Measurements from ENCODE around the gene PEAR1. TPM values are rescaled to one million over a fixed set of nuclear protein-coding genes. Genes with fewer than 3 reads are reported as not detected.

The PEAR1 gene
- polyA plus RNA-seq, 1 of the 3 experiments (the other 2 are of a cell fraction) = 1.2 TPM

GRCh38 chr1:156929596-156930238 lies 36.2 kb downstream of the PEAR1 start:
- WGBS (ENCODE audit: low lambda C conversion rate) = 96% methylated on average over 6 of the region's 6 CpGs
- Histone ChIP-seq H3F3A (replicated peaks; ENCODE audit: insufficient read depth) (peaks cover 15% of the 10 kb centered on the region), H2AFZ (ENCODE audit: low read depth) (no peak overlapping the region), H3K36me3 (replicated peaks in 1 of 2; ENCODE audit: control insufficient read depth in 1 of 2, insufficient read depth in 2 of 2, low read length in 1 of 2) (peaks cover 0 to 7% of the 10 kb centered on the region in 2 experiments), H3K27me3 (ENCODE audit: insufficient read depth) (no peaks in the 10 kb centered on the region), H3K9ac (no peak overlapping the region), H3K4me1 (ENCODE audit: control insufficient read depth in 1 of 2, insufficient read depth in 2 of 2, low read depth in 1 of 2, low read length in 1 of 2) (peaks cover 5 to 23% of the 10 kb centered on the region in 2 experiments; a peak in 2 of 4 replicates), H4K20me1 (ENCODE audit: insufficient read depth) (no peaks in the 10 kb centered on the region), H3K79me2 (ENCODE audit: insufficient read depth) (no peaks in the 10 kb centered on the region), H3K4me3 (ENCODE audit: low read depth in 2 of 2, low read length in 1 of 2) (no peak overlapping the region), H3K27ac (ENCODE audit: low read depth in 2 of 2, low read length in 1 of 2) (no peak overlapping the region), H3K9me2 (no peaks in the 10 kb centered on the region), H3K4me2 (no peak overlapping the region), H3K9me3 (no peaks in the 10 kb centered on the region)
- POLR2A ChIA-PET = interaction anchor here (0.6 kb wide), 1 partner anchor 63 kb away, joined by 3 read pairs; no protein-coding TSS in a partner anchor
- CTCF ChIA-PET = interaction anchor here (1.0 to 12.9 kb wide), 10 partner anchors 8 to 239 kb away, joined by 3 to 308 read pairs (median 65); partner anchors contain the start of genes INSRR, NTRK1 and PEAR1
- DNase-seq = no peak
- TF ChIP-seq USF2 (IDR thresholded peaks at IDR 0.05; ENCODE audit: borderline replicate concordance, low read depth, low read length) (no peak), MXI1 (IDR thresholded peaks at IDR 0.05; ENCODE audit: low read depth, low read length) (no peak), FOXM1 (IDR thresholded peaks at IDR 0.05; ENCODE audit: low read depth) (no peak), ELF1 (IDR thresholded peaks at IDR 0.05) (no peak)
- TF ChIP-seq, protein P1, sequence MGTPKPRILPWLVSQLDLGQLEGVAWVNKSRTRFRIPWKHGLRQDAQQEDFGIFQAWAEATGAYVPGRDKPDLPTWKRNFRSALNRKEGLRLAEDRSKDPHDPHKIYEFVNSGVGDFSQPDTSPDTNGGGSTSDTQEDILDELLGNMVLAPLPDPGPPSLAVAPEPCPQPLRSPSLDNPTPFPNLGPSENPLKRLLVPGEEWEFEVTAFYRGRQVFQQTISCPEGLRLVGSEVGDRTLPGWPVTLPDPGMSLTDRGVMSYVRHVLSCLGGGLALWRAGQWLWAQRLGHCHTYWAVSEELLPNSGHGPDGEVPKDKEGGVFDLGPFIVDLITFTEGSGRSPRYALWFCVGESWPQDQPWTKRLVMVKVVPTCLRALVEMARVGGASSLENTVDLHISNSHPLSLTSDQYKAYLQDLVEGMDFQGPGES (IDR thresholded peaks at IDR 0.05; ENCODE audit: low read depth, low read length) = no peak

DNA sequence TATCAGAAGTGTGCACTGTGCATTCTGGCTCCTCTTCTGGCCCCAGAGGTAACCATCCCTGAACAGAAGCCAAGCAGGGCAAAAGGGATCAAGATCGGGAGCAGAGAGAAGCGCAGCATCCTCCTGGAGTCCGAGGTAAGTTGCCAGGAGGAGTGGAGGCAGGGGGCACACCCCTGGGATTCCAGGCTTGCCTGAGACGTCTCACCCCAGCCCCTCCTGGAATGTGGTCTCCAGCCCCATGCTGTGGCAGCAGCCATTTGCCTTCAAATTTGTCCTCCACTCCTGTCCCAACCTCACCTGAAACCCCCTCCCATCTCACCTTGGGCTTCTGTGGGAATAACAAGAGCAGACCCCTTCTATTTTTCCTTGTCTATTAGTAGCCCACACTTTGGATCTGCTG lies 37.0 kb downstream of the PEAR1 start:
- no peaks in the 10 kb centered on the region for H3K9me3 ChIP-seq
- H3K9ac ChIP-seq = no peak overlapping the region
- peaks cover 5 to 18% of the 10 kb centered on the region in 2 experiments; a peak in 2 of 4 replicates for H3K4me1 ChIP-seq (ENCODE audit: control insufficient read depth in 1 of 2, insufficient read depth in 2 of 2, low read depth in 1 of 2, low read length in 1 of 2)
- H4K20me1 ChIP-seq (ENCODE audit: insufficient read depth) = no peaks in the 10 kb centered on the region
- H2AFZ ChIP-seq (ENCODE audit: low read depth) = no peak overlapping the region
- H3K27me3 ChIP-seq (ENCODE audit: insufficient read depth) = no peaks in the 10 kb centered on the region
- no peak for TF ChIP-seq EZH2phosphoT487 (IDR thresholded peaks at IDR 0.05; ENCODE audit: borderline replicate concordance, low read depth)
- TF ChIP-seq JUND (IDR thresholded peaks at IDR 0.05) = no peak
- no peak for TF ChIP-seq EP300 (IDR thresholded peaks at IDR 0.05; ENCODE audit: borderline replicate concordance in 1 of 2, low read depth in 1 of 2, low read length in 1 of 2)
- no peak for TF ChIP-seq MEF2A (IDR thresholded peaks at IDR 0.05; ENCODE audit: borderline replicate concordance, low read depth)
- no peak for TF ChIP-seq GATA2 (CRISPR knock-in tag; IDR thresholded peaks at IDR 0.05)
- TF ChIP-seq NRF1 (IDR thresholded peaks at IDR 0.05; ENCODE audit: low read depth, low read length) = no peak
- no peaks in the 10 kb centered on the region for H3K9me2 ChIP-seq
- ChIA-PET POLR2A (no interaction called here), CTCF (interaction anchor here (1.0 to 12.9 kb wide), 5 partner anchors 19 to 240 kb away, joined by 3 to 308 read pairs (median 91); partner anchors contain the start of gene PEAR1)
- no peaks in the 10 kb centered on the region for H3K79me2 ChIP-seq (ENCODE audit: insufficient read depth)
- DNase-seq = no peak
- no peak overlapping the region for H3K4me3 ChIP-seq (ENCODE audit: low read depth in 2 of 2, low read length in 1 of 2)
- WGBS (ENCODE audit: low lambda C conversion rate) = 63% methylated on average over 4 of the region's 4 CpGs
- peaks cover 15% of the 10 kb centered on the region for H3F3A ChIP-seq (replicated peaks; ENCODE audit: insufficient read depth)
- no peak overlapping the region for H3K4me2 ChIP-seq
- no peak overlapping the region for H3K27ac ChIP-seq (ENCODE audit: low read depth in 2 of 2, low read length in 1 of 2)
- peaks cover 0 to 10% of the 10 kb centered on the region in 2 experiments for H3K36me3 ChIP-seq (replicated peaks in 1 of 2; ENCODE audit: control insufficient read depth in 1 of 2, insufficient read depth in 2 of 2, low read length in 1 of 2)
